Activated CD4-positive, alpha-beta T cell treated with anti-CD3 and anti-CD28 coated beads, Interleukin-2, amount 10 ng/mL, durations not matched to agents 24 days and 14 days (primary cell): ENCODE results near the gene CEACAM18. TPM values are rescaled to one million over a fixed set of nuclear protein-coding genes. Genes with fewer than 3 reads are reported as not detected.
"Not testable (repeated sequence)": the region's sequence is repeated elsewhere in the genome, so short reads cannot be mapped to it uniquely, and the experiment has no call there.

Source experiments
- DNase-seq: peaks from one replicate; pipeline ENCODE4 v3.0.0; 2022
- H3K27ac Mint-ChIP-seq: one replicate; pipeline ENCODE4 v1.8.0; 2022; ENCODE audit warnings: mild to moderate bottlenecking, mixed read lengths
- H3K27me3 Mint-ChIP-seq: one replicate; pipeline ENCODE4 v1.8.0; 2022; ENCODE audit warnings: mixed read lengths
- H3K36me3 Mint-ChIP-seq: one replicate; pipeline ENCODE4 v1.8.0; 2022; ENCODE audit warnings: low read depth, mild to moderate bottlenecking, mixed read lengths
- H3K4me1 Mint-ChIP-seq: one replicate; pipeline ENCODE4 v1.8.0; 2021; ENCODE audit warnings: mixed read lengths
- H3K4me3 Mint-ChIP-seq: one replicate; pipeline ENCODE4 v1.8.0; 2022; ENCODE audit warnings: mild to moderate bottlenecking, moderate library complexity, mixed read lengths
- H3K9me3 Mint-ChIP-seq: one replicate; pipeline ENCODE4 v1.8.0; 2021; ENCODE audit warnings: mixed read lengths
- intact Hi-C: fragments of 100-400 bp; cut with micrococcal nuclease; formaldehyde crosslinking; loops from one replicate; pipeline ENCODE4 v1.15.1; 2023
- total RNA-seq: library from RNA; stranded (reverse); gene quantifications from 2 replicates; pipeline ENCODE4 v1.2.3, GENCODE V29; 2022

The CEACAM18 gene
- total RNA-seq, 1 donor from 2014 or later: not detected

DNA sequence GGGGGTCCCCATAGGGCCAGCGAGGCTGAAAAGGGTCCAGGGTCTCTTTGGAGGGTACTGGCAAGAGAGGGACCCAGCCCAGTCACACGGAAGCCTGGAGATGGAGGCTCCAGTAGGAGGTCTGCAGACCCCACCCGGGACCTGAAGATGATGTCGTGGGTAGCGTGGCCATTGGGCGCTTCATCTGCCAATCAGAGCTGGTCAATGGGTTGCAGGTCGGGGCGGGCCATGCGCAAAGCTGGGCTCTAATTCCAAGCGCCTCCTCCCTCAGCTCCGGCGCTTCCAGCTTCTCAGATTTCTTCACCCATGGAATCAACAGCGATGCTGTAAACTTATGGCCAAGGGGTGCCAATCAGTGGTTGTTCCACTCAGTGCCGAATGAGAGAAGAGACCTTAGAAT, 12.3 kb downstream of the CEACAM18 start:
- peaks cover 32% of the 10 kb centered on the region for H3K9me3 Mint-ChIP-seq
- DNase-seq: no peak
- intact Hi-C loops: no loop called here
- H3K4me3 Mint-ChIP-seq: no peak overlapping the region
- H3K4me1 Mint-ChIP-seq: peaks cover 21% of the 10 kb centered on the region
- H3K27ac Mint-ChIP-seq: no peak overlapping the region
- peaks cover 4% of the 10 kb centered on the region for H3K36me3 Mint-ChIP-seq
- no peaks in the 10 kb centered on the region for H3K27me3 Mint-ChIP-seq

DNA sequence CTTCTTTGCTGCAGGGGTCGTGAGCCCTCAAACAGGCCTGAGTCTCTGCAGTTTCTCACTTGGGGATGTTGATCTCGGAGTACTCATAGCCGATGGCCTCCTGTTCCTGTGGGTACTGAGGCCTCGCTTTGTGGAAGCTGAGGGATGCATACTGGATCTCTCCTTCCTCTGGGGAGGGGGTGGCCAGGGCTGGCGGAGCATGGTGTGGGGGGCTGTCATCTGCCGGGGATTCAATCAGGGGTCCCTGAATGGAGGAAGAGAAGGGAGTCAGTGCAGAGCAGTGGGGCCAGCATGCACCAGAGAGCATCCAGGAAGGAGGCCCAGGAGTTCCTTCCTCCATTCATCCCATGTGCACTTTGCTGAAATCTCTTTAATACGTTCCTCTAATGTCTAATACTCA, 13.2 kb downstream of the CEACAM18 start:
- Mint-ChIP-seq H3K4me1 (peaks cover 21% of the 10 kb centered on the region), H3K27me3 (no peaks in the 10 kb centered on the region), H3K9me3 (peaks cover 27% of the 10 kb centered on the region), H3K27ac (no peak overlapping the region), H3K4me3 (no peak overlapping the region), H3K36me3 (peaks cover 4% of the 10 kb centered on the region)
- DNase-seq: no peak
- intact Hi-C loops: no loop called here

- H3K4me1 Mint-ChIP-seq: peaks cover 15% of the 10 kb centered on the region
- peak overlapping the region; percentile 1 for H3K27ac Mint-ChIP-seq
- DNase-seq: no peak
- peaks cover 2% of the 10 kb centered on the region for H3K27me3 Mint-ChIP-seq
- no peak overlapping the region for H3K4me3 Mint-ChIP-seq
- peaks cover 2% of the 10 kb centered on the region for H3K36me3 Mint-ChIP-seq
- intact Hi-C loops: no loop called here
- peaks cover 23% of the 10 kb centered on the region for H3K9me3 Mint-ChIP-seq
Observed at GRCh38 chr19:51493776-51494175, 15.4 kb downstream of the CEACAM18 start.

DNA sequence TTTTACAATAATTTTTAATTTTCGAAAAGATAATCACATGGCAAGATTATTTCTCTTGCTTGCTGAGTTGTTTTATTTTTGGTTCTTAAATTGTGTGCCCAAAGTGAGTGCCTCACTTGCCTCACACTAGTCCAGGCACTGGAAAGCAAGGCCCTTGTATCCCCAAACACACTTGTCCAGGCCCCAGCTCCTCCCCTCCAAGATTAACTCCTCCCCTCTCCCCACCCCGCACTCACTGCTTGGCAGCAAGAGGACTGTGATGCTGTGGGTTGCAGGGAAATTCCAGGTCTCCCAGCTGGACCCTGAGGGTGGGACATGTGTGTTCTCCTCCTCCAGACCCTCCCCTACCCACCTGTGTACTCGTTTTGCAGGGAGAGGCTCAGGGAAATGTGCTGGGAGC, 19.3 kb downstream of the CEACAM18 start:
- H3K36me3 Mint-ChIP-seq: no peaks in the 10 kb centered on the region
- no peak overlapping the region for H3K27ac Mint-ChIP-seq
- no peak for DNase-seq
- H3K4me1 Mint-ChIP-seq: peaks cover 26% of the 10 kb centered on the region
- H3K4me3 Mint-ChIP-seq: no peak overlapping the region
- intact Hi-C loops: no loop called here
- H3K9me3 Mint-ChIP-seq: peaks cover 10% of the 10 kb centered on the region
- peaks cover 2% of the 10 kb centered on the region for H3K27me3 Mint-ChIP-seq

GRCh38 chr19:51500931-51501330, 22.6 kb downstream of the CEACAM18 start:
- H3K36me3 Mint-ChIP-seq, DNase-seq, H3K27me3 Mint-ChIP-seq, H3K9me3 Mint-ChIP-seq, intact Hi-C loops: not testable (repeated sequence)
- peak overlapping the region; percentile 78 for H3K4me3 Mint-ChIP-seq
- peaks cover 26% of the 10 kb centered on the region for H3K4me1 Mint-ChIP-seq
- peak overlapping the region; percentile 43 for H3K27ac Mint-ChIP-seq

DNA sequence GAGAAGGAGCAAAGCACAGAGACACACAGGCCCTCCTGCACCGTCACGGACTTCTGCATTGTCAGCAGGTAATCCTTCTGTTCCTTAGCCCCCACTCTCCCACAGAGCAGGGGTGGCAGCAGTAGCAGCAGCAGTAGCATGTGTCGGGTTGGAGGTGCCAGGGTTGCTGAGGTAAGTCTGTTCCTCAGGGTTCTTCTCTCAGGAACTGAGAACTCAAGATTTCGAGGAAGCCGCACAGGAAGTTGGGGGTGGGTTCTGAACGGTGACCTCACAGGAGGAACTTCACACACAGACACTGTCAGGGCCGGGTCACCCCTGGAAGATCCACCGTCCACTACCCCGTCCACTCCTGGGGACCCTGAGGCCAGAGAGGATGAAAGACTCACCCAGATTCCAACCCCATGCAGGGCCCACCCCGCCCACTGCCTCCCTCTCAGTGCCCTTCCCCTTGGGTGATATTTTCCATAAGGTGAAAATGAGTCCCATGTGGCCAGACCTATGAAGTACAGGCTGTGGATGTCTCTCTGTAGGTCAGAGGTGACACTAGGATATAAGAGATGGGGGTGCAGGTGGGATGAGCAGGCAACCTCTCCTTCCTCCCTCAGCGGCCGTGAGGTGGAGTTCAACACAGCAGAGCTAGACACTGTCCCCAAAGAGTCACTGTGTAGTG, 23.4 kb downstream of the CEACAM18 start, which contains the start of gene SIGLEC12:
TSS of gene SIGLEC12 (minus strand) at position 207 of the 670 bp plus-strand sequence. CDS start at position 140, 67 bp downstream.
- Mint-ChIP-seq H3K27ac (peak within 1 kb of the TSS; percentile 82), H3K27me3 (peaks cover 2% of the 10 kb centered on the region), H3K4me1 (peaks cover 28% of the 10 kb centered on the region), H3K36me3 (no peaks in the 10 kb centered on the region), H3K9me3 (peaks cover 9% of the 10 kb centered on the region), H3K4me3 (peak within 1 kb of the TSS; percentile 78)
- intact Hi-C loops: no loop called here
- DNase-seq: peak; percentile 71

GRCh38 chr19:51503286-51503817, 25.0 kb downstream of the CEACAM18 start:
- Mint-ChIP-seq H3K36me3 (no peaks in the 10 kb centered on the region), H3K9me3 (peaks cover 9% of the 10 kb centered on the region), H3K4me1 (peaks cover 31% of the 10 kb centered on the region), H3K27ac (no peak overlapping the region), H3K27me3 (peaks cover 4% of the 10 kb centered on the region), H3K4me3 (no peak overlapping the region)
- no peak for DNase-seq
- intact Hi-C loops: no loop called here

- H3K27ac Mint-ChIP-seq: peak overlapping the region; percentile 15
- no peaks in the 10 kb centered on the region for H3K36me3 Mint-ChIP-seq
Observed at GRCh38 chr19:51503896-51504295, 25.6 kb downstream of the CEACAM18 start.

DNA sequence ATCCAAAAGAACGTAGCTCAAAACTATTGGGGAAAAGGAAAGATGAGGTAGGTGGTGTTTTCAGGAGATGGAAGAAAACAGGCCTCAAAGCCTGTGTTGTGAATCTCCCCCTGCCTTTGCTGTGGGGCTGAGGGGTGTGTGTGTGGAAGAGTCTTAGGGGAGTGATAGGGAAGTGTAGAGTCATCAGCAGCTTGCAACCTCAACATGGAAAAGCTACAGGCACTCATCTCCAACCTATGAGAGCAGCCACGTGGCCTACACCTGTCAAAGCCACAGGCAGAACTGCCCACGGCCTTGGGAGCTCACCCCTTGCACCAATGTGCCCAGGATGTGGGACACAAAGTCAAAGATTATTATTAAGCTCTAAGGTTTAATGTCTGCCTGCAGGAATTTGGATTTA, 27.6 kb downstream of the CEACAM18 start:
- intact Hi-C loops: no loop called here
- no peak overlapping the region for H3K27ac Mint-ChIP-seq

More at GRCh38 chr19:51503896-51504295, 25.6 kb downstream of the CEACAM18 start:
- Mint-ChIP-seq H3K9me3 (peaks cover 9% of the 10 kb centered on the region), H3K4me3 (no peak overlapping the region), H3K27me3 (peaks cover 4% of the 10 kb centered on the region), H3K4me1 (peaks cover 31% of the 10 kb centered on the region)
- no peak for DNase-seq
- intact Hi-C loops: no loop called here

GRCh38 chr19:51507192-51507591, 28.9 kb downstream of the CEACAM18 start:
- Mint-ChIP-seq H3K27me3 (peaks cover 7% of the 10 kb centered on the region), H3K4me3 (no peak overlapping the region), H3K9me3 (peaks cover 9% of the 10 kb centered on the region), H3K27ac (no peak overlapping the region), H3K4me1 (peaks cover 22% of the 10 kb centered on the region), H3K36me3 (no peaks in the 10 kb centered on the region)
- intact Hi-C loops: no loop called here
- DNase-seq: no peak

More for the DNA sequence above, 27.6 kb downstream of the CEACAM18 start:
- peaks cover 30% of the 10 kb centered on the region for H3K4me1 Mint-ChIP-seq
- H3K4me3 Mint-ChIP-seq: no peak overlapping the region
- no peak for DNase-seq
- peaks cover 4% of the 10 kb centered on the region for H3K27me3 Mint-ChIP-seq
- no peaks in the 10 kb centered on the region for H3K36me3 Mint-ChIP-seq
- peaks cover 9% of the 10 kb centered on the region for H3K9me3 Mint-ChIP-seq

- intact Hi-C loops: no loop called here
- Mint-ChIP-seq H3K36me3 (no peaks in the 10 kb centered on the region), H3K27me3 (peaks cover 12% of the 10 kb centered on the region), H3K27ac (no peak overlapping the region), H3K9me3 (peaks cover 9% of the 10 kb centered on the region), H3K4me3 (no peak overlapping the region), H3K4me1 (peaks cover 21% of the 10 kb centered on the region)
- no peak for DNase-seq
Observed at GRCh38 chr19:51507640-51508058, 29.3 kb downstream of the CEACAM18 start.

- Mint-ChIP-seq H3K36me3 (no peaks in the 10 kb centered on the region), H3K27ac (no peak overlapping the region), H3K9me3 (peaks cover 9% of the 10 kb centered on the region), H3K4me3 (no peak overlapping the region), H3K27me3 (peaks cover 17% of the 10 kb centered on the region), H3K4me1 (peaks cover 18% of the 10 kb centered on the region)
- DNase-seq: no peak
- intact Hi-C loops: no loop called here
Observed at GRCh38 chr19:51508059-51508733, 29.9 kb downstream of the CEACAM18 start.

DNA sequence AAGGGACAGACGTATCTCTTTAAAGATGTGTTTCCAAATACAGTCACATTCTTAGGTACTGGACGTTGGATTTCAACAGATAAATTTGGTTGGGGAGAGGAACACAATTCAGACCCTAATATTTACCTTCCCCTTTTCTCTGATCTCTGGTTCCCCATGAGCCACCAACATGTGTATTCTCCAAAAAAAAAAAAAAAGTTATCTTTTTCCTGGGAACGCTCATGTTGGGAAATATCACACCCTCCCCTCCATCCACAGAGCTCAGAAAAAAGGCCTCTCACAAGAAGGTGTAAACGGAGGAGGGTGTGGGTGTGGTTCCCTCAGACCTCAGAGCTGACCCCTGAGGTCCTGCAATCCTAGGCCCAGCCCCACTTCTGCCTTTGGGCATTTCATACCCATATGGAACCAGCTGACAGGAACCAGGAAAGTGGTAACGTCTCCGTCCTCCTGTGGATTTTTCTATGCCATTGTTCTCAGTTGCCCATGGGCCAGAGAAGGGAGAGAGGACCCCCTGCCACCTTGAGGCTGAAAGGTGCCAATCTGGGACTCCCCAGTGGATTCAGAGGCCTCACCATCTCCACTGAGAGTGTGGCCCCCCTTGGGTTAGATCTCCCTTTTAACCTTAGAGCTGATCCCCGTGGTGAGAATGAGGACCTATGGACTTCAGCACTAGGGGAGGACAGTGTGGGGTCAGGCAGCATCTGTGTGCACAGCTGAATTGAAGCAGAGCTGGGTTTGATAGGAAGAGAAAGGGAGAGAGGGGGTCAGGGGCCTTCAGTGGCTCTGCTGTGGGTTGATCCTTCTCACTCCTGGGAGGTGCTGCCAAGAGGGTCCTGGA, 31.7 kb downstream of the CEACAM18 start:
- intact Hi-C loops: no loop called here
- H3K27ac Mint-ChIP-seq: no peak overlapping the region
- DNase-seq: no peak
- H3K36me3 Mint-ChIP-seq: no peaks in the 10 kb centered on the region
- peaks cover 25% of the 10 kb centered on the region for H3K27me3 Mint-ChIP-seq
- H3K4me3 Mint-ChIP-seq: no peak overlapping the region
- H3K4me1 Mint-ChIP-seq: peaks cover 15% of the 10 kb centered on the region
- H3K9me3 Mint-ChIP-seq: no peaks in the 10 kb centered on the region
